Esophagus muscularis mucosa (tissue), 4 donors: ENCODE results near the gene GEMIN7.

Source experiments
- EP300 ChIP-seq: sonication (generic); formaldehyde crosslinking; IDR thresholded peaks from one replicate; pipeline ENCODE4 v1.6.1; 2017; ENCODE audit warnings: antibody characterized with exemption
- POLR2A ChIP-seq: fragments of 450-650 bp; IDR thresholded peaks from one replicate; pipeline ENCODE4 v1.6.1; 2017; ENCODE audit warnings: antibody characterized with exemption, moderate library complexity, mild to moderate bottlenecking, low read depth
- POLR2AphosphoS5 ChIP-seq, 2 donors: sonication (generic); formaldehyde crosslinking; IDR thresholded peaks; one replicate each; pipeline ENCODE4 v1.6.1; 2017; ENCODE audit warnings: antibody characterized with exemption in 2 of 2
- TF ChIP-seq, protein P1 (sequence below), 3 experiments: fragments of 200-600 bp in 2 of 3; fragments of 450-650 bp in 1 of 3; sonication (generic) in 2 of 3; IDR thresholded peaks; one replicate each; pipeline ENCODE4 v1.5.1; 2017 to 2019; ENCODE audit warnings: antibody characterized with exemption in 3 of 3, mild to moderate bottlenecking in 2 of 3, moderate library complexity in 1 of 3

DNA sequence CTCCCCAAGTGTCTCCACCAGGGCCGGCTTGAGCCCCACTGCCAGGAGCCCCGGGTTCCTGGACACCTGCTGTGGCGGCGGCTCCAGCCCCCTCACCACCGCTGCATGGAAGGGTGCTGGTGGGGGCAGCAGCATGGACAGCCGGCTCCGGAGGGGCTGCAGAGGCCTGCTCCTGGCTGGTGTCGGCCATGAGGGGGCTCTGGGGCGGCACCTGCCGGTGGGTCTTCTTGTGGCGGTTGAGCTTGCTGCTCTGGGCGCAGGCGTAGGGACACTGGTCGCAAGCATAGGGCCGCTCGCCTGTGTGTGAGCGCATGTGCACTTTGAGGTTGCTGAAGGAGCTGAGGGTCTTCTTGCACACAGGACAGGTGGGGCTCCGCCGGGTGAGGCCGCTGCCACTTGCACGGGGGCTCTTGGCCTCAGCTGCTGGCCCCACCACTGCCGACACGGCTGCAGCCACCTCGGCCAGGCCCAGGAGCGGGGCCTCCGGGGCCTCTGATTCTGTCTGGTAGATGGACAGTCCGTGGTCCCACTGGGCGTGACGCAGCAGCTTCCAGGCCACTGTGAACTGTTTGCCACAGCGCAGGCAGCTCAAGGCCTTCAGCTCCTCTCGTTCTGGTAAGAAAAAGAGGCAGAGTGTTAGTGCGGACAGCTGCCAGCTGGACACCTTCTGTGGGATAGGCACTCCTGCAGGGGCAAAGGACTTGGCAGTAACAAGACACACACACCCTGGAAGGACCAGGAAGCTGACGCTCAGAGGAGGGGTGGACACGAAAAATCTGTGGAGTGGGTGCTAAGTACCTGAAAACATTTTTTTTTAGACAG is 6.9 kb upstream of the GEMIN7 start:
- no peak for TF ChIP-seq POLR2A
- no peak for TF ChIP-seq EP300
- TF ChIP-seq, protein P1, sequence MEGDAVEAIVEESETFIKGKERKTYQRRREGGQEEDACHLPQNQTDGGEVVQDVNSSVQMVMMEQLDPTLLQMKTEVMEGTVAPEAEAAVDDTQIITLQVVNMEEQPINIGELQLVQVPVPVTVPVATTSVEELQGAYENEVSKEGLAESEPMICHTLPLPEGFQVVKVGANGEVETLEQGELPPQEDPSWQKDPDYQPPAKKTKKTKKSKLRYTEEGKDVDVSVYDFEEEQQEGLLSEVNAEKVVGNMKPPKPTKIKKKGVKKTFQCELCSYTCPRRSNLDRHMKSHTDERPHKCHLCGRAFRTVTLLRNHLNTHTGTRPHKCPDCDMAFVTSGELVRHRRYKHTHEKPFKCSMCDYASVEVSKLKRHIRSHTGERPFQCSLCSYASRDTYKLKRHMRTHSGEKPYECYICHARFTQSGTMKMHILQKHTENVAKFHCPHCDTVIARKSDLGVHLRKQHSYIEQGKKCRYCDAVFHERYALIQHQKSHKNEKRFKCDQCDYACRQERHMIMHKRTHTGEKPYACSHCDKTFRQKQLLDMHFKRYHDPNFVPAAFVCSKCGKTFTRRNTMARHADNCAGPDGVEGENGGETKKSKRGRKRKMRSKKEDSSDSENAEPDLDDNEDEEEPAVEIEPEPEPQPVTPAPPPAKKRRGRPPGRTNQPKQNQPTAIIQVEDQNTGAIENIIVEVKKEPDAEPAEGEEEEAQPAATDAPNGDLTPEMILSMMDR (IDR thresholded peaks at IDR 0.05): no peak
- TF ChIP-seq POLR2AphosphoS5 (IDR thresholded peaks at IDR 0.05): no peak
